Measurements from ENCODE around the gene ZDHHC11.
"Not testable (repeated sequence)": the region's sequence is repeated elsewhere in the genome, so short reads cannot be mapped to it uniquely, and the experiment has no call there.

DNA sequence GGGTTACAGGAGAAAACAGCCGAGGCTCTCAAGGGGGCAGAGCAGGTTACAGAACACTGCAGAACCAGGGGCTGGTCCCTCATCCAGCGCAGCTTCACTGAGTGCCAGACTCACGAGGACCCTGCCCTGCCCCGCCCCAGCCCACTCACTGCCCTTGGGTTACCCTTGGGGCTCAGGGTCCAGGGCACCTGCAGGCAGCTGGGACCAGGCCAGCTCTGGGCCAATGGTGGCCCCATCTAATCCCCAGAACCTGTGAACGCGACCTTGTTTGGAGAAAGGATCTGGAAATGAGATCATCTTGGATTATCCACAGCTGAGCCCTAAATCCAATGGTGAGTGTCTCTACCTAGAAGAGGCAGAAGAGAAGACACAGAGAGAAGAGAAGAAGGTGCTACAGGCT, 72.4 kb downstream of the ZDHHC11 start:
- not testable (repeated sequence) for TF ChIP-seq EZH2 (IDR thresholded peaks at IDR 0.05; ENCODE audit: low read length)
- TF ChIP-seq, protein P1, sequence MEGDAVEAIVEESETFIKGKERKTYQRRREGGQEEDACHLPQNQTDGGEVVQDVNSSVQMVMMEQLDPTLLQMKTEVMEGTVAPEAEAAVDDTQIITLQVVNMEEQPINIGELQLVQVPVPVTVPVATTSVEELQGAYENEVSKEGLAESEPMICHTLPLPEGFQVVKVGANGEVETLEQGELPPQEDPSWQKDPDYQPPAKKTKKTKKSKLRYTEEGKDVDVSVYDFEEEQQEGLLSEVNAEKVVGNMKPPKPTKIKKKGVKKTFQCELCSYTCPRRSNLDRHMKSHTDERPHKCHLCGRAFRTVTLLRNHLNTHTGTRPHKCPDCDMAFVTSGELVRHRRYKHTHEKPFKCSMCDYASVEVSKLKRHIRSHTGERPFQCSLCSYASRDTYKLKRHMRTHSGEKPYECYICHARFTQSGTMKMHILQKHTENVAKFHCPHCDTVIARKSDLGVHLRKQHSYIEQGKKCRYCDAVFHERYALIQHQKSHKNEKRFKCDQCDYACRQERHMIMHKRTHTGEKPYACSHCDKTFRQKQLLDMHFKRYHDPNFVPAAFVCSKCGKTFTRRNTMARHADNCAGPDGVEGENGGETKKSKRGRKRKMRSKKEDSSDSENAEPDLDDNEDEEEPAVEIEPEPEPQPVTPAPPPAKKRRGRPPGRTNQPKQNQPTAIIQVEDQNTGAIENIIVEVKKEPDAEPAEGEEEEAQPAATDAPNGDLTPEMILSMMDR (optimal IDR thresholded peaks at IDR 0.05 in 1 of 3, IDR thresholded peaks at IDR 0.05 in 1 of 3, conservative IDR thresholded peaks at IDR 0.05 in 1 of 3; ENCODE audit: extremely low read depth in 1 of 3, insufficient read depth in 2 of 3, low read length in 3 of 3): not testable (repeated sequence)

All from keratinocyte (primary cell).